Left ventricle myocardium inferior (tissue), 1 donor: ENCODE data around the gene NTHL1. TPM values are rescaled to one million over a fixed set of nuclear protein-coding genes. Genes with fewer than 3 reads are reported as not detected.
A peak's percentile ranks its signal among the peaks of the same experiment; 100 is the strongest.

Experiments
- DNase-seq: peaks from one replicate; pipeline ENCODE4 v3.0.0-alpha.2; 2020
- H3K27ac ChIP-seq: fragments of 200-600 bp; replicated peaks from 2 replicates; pipeline ENCODE4 v1.8.0; 2021
- H3K27me3 ChIP-seq: fragments of 200-600 bp; 2 replicates; pipeline ENCODE4 v1.8.0; 2021; ENCODE audit warnings: low read depth
- H3K36me3 ChIP-seq: fragments of 200-600 bp; 2 replicates; pipeline ENCODE4 v1.8.0; 2021
- H3K4me1 ChIP-seq: fragments of 200-600 bp; 2 replicates; pipeline ENCODE4 v1.8.0; 2021
- H3K4me3 ChIP-seq: fragments of 200-600 bp; 2 replicates; pipeline ENCODE4 v1.8.0; 2021; ENCODE audit warnings: mild to moderate bottlenecking, moderate library complexity
- H3K9me3 ChIP-seq: fragments of 200-600 bp; replicated peaks from 2 replicates; pipeline ENCODE4 v1.8.0; 2021
- CTCF ChIP-seq: fragments of 200-600 bp; IDR thresholded peaks from 2 replicates; pipeline ENCODE4 v1.8.0; 2021; ENCODE audit warnings: antibody characterized with exemption, mild to moderate bottlenecking, borderline replicate concordance
- intact Hi-C: fragments of 100-400 bp; cut with micrococcal nuclease; formaldehyde crosslinking; loops from one replicate; pipeline ENCODE4 v1.11.0; 2022
- total RNA-seq: library from RNA; stranded (reverse); fragmentation: NEBNext Ultra II Directional; extraction: Animal tissue kit (Norgen Biotek cat#: 25700); gene quantifications from one replicate; pipeline ENCODE4 v1.2.1, GENCODE V29; 2021
- donor health status: DM: no; HTN: yes; CAD: no; lungs with severe emphysema.

NTHL1 gene
- total RNA-seq, 1 donor from 2014 or later: 21.7 TPM

DNA sequence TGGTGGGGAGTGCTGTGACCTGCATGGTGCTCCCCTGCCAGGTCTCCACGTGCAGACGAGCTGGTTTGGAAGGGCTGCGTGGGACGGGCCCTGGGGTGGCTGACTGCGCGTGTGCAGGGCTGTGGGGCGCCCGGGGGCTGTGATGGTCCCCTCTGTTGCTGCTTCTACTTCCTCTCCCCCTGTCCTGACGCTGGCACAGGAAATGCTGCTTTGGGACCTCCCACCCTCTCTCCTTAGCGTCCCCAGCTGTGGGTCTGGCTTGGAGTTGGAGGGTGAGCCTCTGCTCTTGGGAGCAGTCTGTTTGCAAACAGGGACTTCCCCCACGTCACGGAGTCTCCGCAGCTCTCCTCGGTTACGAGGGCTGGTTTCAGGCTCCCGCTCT lies 35.3 kb upstream of the NTHL1 start:
- Histone ChIP-seq H3K36me3 (peaks cover 80% of the 10 kb centered on the region), H3K9me3 (no peaks in the 10 kb centered on the region), H3K27ac (peak overlapping the region; percentile 65), H3K4me3 (no peak overlapping the region), H3K27me3 (no peaks in the 10 kb centered on the region), H3K4me1 (peaks cover 35% of the 10 kb centered on the region)
- intact Hi-C loops: no loop called here
- TF ChIP-seq CTCF: no peak
- DNase-seq: no peak

DNA sequence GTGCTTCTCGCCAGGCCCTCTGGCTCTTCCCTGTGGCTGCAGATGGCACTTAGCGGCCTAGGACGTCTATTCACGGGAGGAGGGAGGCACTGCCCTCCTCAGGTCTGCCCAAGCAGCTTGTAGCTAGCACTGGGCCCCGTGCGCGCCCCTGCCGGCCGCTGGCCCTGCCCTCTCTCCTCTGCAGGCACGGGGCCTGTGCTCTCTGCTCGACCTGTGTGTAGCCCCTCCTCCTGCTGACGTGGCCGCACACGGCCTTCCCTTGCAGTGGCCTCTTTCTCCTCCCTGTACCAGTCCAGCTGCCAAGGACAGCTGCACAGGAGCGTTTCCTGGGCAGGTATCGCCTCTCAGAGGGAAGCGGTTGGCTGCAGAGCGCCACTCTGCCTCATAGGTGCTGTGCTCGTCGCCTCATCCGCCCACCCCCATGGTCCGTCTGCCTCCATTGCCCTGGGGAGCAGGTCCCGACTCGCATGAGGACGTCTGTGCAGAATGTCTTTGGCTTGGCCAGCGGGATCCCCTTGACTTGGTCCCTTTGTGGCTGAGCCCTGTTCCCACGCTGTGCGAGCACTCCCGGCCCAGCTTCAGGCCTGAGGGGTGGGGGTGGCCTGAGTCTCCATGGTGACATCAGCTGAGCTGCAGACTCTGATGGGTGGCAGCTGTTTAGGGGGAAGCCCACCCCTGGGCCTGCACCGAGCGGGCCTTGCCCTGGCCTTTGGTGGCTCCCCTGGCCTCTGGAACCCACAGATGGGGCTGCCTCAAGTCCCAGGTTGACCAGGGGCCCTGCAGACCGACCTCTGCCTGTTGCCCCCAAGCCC lies 34.7 kb upstream of the NTHL1 start:
- no peak for DNase-seq
- H3K9me3 ChIP-seq: no peaks in the 10 kb centered on the region
- no peaks in the 10 kb centered on the region for H3K27me3 ChIP-seq
- no peak overlapping the region for H3K4me3 ChIP-seq
- H3K4me1 ChIP-seq: peaks cover 35% of the 10 kb centered on the region
- intact Hi-C loops: no loop called here
- peaks cover 80% of the 10 kb centered on the region for H3K36me3 ChIP-seq
- peak; percentile 32 for TF ChIP-seq CTCF
- H3K27ac ChIP-seq: peak overlapping the region; percentile 65

GRCh38 chr16:2081201-2082084 lies 33.8 kb upstream of the NTHL1 start:
- no peak for DNase-seq
- Histone ChIP-seq H3K27ac (peak overlapping the region; percentile 65), H3K9me3 (no peaks in the 10 kb centered on the region)

DNA sequence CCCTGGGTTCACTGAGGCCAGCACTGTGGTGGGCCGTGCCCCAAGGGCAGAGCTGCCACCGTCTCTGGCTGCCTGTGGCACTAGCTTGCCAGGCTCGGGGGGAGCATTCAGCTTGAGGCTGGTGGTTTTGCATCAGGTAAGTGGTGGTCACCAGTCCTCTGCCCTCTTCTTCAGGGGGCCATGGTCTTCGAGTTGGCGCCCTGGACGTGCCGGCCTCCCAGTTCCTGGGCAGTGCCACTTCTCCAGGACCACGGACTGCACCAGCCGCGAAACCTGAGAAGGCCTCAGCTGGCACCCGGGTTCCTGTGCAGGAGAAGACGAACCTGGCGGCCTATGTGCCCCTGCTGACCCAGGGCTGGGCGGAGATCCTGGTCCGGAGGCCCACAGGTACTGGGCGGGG lies 32.4 kb upstream of the NTHL1 start:
- Histone ChIP-seq H3K36me3 (peaks cover 79% of the 10 kb centered on the region), H3K27me3 (no peaks in the 10 kb centered on the region), H3K9me3 (no peaks in the 10 kb centered on the region), H3K4me3 (no peak overlapping the region), H3K27ac (no peak overlapping the region), H3K4me1 (peaks cover 35% of the 10 kb centered on the region)
- no peak for TF ChIP-seq CTCF
- intact Hi-C loops: loop anchor here (10.0 kb wide), 1 partner anchor 165 kb away; no protein-coding TSS in a partner anchor
- no peak for DNase-seq

More at GRCh38 chr16:2081201-2082084, 33.8 kb upstream of the NTHL1 start:
- H3K4me3 ChIP-seq: no peak overlapping the region
- H3K36me3 ChIP-seq: peaks cover 81% of the 10 kb centered on the region
- H3K27me3 ChIP-seq: no peaks in the 10 kb centered on the region
- intact Hi-C loops: no loop called here
- TF ChIP-seq CTCF: no peak
- peaks cover 35% of the 10 kb centered on the region for H3K4me1 ChIP-seq

GRCh38 chr16:2079311-2079800 lies 31.7 kb upstream of the NTHL1 start:
- intact Hi-C loops: loop anchor here (10.0 kb wide), 1 partner anchor 165 kb away; no protein-coding TSS in a partner anchor
- H3K36me3 ChIP-seq: peaks cover 79% of the 10 kb centered on the region
- no peak overlapping the region for H3K27ac ChIP-seq
- no peaks in the 10 kb centered on the region for H3K27me3 ChIP-seq
- no peaks in the 10 kb centered on the region for H3K9me3 ChIP-seq
- no peak for TF ChIP-seq CTCF
- no peak for DNase-seq
- no peak overlapping the region for H3K4me3 ChIP-seq
- peaks cover 35% of the 10 kb centered on the region for H3K4me1 ChIP-seq
